GM21717 (cell line): ENCODE results near the gene FAM222A.

ENCODE experiments used
- ATAC-seq: cut with Tn5 transposase; IDR thresholded peaks from one replicate; pipeline ENCODE4 v1.9.1; 2021; ENCODE audit warnings: mild to moderate bottlenecking, moderate library complexity; ENCODE audit not compliant: unreplicated experiment

Gene FAM222A

DNA sequence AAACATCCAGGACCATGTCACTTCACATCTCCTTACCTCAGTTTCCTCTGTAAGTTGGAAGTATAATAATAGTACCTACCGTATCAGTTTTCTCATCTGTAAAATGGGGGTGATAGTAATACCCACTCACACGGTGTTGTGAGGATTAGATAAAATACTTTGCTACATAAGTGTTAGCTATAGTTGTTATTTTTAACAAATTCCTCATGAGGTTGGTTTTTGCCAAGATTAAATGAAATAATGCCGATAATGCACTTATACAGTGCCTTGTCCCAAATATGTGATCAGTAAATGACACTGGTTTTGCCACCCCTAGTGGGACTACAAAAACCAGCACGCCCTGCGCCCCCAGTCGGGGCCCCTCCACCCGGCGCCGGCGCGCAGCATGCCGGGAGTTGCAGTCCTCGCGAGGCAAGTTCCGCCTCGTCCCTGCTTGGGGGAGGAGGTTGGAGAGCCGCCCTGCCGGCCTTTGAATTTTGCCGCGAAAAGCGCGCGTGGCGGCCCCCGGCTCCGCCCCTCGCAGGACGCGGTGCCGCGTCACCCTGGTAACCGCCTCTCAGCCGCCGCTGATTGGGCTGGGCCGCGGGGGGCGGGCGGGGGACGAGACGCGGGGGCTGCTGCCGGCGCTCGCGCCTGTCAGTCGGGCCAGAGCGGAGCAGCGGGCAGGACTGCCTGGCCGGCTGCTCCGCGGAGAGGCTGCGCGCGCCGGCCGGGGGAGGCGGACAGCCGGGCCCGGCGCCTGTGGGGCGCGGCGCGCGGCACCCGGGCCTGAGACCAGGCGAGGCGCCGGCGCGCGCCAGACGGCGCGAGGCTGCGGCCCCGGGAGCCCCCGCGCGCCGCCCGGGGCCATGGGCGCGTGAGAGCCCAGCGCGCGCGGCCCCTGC, at the start of gene FAM222A:
TSS of gene FAM222A (plus strand) at position 639 of the 884 bp plus-strand sequence. CDS start 30,322 bp downstream, outside the sequence.
- peak; percentile 84 for ATAC-seq

DNA sequence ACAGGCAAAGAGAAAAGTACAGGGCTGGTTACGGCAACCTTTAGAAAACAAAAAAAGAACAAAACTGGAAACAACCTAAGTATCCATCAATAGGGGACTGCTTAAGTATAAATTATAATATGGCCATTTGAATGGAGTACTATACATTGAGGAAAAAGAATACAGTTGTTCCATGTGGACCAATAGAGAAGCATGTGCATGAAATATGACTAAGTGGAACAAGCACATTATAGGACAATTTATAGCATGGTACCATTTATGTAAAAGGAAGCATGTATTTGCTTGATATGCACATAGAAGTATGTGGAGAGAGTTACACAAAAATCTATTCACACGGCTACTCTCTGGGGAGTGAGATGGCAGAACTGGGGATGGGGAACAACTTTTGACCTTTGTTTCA, 49.2 kb upstream of the FAM222A start:
- no peak for ATAC-seq

DNA sequence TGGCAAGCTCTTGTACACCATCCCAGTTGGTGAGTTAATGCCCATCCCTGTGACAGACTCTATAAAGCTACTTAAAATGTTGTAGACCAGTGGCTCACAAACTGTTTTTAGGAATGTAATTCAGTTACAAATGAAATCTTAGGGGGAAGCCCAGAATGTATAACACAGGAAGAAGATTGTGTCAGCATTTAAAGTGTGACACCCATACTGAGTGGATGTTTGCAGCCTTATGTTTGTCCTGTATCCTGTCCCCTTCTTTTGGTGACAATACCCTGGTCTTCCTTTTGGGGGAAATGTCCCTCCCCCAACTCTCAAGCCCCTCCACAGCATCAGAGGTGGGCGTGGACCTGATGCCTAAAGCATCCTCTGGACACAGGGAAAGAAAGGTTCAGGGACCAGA, 47.6 kb upstream of the FAM222A start:
- ATAC-seq = no peak

DNA sequence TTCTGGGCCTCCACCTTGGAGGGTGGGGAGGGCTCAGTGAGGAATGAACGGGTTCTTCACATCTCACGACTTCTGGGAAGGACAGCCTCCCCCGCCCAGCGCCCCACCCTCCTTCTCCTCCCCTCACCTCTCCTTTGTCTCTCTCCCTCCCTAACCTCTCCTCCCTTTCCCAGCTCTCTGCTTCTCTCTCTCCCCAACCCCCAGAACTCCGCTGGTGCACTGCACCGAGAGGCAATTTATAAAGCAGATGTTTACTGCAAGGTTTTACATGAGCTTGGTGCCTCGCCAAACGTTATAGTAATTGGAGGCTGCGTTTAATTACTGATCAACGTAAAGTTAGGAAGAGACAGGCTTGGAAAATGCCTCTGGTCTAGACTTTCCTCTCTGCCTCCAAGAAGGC, 42.9 kb upstream of the FAM222A start:
- ATAC-seq = no peak

DNA sequence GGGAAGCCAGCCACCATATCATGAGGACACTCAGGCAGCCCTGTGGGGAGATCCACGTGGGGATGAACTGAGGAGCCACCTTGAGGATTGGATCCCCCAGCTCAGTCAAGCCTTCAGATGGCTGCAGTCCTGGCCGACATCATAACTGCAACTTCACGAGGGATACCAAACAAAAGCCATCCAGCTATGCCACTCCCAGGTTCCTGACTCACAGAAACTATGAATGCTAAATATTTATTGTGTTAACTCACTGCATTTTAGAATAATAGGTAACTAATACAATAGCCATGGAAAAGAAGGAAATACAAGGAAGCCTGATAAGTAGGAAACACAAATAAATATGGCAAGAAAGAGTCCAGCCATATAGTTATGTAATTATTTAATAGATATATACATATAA, 42.1 kb upstream of the FAM222A start:
- no peak for ATAC-seq

DNA sequence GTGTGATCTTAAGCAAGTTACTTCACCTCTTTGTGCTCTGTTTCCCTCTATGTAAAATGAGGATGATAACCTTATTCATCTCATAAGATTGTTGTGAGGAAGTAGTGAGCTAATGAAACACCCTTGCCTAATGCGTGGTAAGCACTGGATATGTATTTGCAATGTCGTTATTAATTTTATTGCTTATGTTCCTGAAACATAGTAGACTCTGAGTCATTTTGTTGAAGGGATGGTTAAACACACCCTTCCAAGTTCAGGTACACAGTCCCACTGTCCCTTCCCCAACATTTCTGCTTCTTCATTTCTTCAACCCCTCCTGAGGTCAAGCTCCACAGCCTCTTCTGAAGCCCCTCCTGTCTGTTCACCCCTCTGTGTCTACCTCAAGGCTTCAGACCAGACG, 40.2 kb upstream of the FAM222A start:
- ATAC-seq = no peak

DNA sequence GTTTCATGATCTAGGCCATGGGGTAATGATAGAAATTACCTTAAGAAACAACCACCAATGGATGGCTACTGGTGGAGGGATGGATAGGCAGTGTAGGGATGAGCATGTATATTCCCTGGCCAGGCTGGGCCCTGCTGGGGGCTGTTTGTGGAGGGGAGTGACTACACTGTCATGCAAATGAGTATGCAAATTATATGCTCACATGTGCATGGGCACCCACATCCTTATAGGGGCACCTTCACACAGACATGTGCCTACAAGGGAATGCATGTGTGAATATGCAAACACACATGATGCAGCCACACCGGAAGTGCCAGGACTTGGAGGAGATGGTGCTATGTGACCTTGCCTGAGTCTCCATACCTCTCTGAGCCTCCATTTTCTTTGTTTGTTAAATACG, 39.7 kb upstream of the FAM222A start:
- no peak for ATAC-seq

DNA sequence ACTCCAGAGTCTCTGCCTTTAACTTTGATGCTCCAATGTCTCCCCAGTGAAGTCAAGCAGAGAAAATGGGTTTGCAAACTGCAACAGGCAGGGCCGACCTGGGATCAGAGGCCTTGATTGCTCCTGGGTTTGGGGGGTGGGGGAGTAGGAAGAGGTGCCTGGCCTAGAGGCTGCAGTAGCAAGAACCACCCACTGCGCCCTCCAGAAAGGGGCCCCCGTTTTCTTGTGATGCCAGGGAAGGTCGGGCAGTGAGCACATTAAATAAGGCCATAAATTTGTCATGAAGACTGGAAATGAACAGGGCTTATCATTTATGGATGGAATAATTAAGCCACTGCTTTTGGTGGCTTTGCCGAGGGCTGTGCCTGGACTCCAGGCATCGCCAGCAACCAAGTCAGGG, 38.2 kb upstream of the FAM222A start:
- no peak for ATAC-seq

DNA sequence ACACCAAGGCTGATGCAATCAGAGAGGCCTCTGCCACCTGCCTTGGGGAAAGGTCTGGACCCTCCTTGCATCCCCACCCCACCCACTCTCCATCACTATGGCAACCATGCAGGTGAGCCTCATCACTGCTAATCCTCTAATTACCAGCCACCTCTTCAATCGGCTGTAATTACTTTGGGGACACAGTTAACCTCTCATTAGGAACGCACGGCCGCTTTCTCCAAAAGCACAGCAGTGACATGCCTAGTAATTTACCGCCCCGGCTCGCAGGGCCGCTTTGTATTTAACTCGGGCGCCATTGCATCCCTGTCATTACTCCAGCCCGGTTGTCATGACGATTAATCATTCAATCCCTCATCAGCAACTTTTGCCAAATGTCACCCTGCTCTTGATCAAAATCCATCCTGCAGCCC, 36.3 kb upstream of the FAM222A start:
- no peak for ATAC-seq

DNA sequence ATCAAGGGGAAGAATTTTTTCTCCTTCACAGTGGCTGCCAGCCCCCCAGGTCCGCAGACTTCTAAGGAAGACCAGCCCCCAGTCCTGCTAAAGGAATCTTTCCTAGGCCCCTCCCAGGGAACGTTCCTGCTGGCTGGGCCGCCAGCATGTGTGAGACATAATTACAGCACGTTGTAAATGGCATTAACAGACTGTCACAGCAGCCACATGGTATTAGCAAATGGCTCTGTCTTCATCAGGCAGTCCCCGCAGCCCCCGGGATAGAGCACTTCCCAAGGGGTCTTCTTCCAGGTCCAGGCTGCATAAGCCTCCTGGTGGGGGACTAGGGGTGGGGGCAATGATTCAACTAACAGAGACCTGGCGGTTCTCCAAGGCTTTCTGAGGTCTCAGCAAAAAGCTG, 34.9 kb upstream of the FAM222A start:
- no peak for ATAC-seq

DNA sequence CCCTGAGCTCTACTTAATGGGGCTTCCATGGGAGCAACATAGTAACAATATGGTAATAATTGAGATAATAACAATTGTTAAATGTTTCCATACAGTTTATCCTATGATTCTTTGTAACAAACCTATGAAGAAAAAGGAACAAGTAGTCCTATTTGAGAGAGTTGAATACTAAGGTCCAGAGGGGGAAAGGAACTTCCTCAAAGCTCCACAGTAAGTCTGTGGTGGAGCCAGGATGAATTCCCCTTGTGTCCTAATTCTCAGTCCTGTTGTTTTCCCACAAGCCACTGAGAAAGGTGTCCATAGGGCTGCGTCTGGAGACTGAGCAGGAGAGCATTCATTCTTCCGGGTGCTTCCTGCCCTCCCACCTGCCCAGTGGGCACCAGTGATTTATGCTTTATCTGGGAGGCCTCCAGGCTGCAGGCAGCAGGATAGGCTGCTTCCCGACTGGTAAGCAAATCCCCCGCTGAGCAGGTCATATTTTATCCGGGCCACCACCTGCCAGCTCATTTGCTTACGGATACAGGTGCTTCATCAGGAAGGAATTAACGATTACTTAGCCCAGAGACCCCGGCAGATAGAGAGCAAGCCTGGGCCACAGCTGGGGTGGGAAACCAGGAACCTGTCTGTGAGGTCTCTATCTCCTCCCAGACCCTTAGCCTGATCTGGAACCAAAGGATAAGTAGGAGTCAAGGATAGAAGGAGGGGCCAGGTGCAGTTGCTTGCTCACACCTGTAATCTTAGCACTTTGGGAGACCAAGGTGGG, 33.9 kb upstream of the FAM222A start:
- ATAC-seq = no peak

DNA sequence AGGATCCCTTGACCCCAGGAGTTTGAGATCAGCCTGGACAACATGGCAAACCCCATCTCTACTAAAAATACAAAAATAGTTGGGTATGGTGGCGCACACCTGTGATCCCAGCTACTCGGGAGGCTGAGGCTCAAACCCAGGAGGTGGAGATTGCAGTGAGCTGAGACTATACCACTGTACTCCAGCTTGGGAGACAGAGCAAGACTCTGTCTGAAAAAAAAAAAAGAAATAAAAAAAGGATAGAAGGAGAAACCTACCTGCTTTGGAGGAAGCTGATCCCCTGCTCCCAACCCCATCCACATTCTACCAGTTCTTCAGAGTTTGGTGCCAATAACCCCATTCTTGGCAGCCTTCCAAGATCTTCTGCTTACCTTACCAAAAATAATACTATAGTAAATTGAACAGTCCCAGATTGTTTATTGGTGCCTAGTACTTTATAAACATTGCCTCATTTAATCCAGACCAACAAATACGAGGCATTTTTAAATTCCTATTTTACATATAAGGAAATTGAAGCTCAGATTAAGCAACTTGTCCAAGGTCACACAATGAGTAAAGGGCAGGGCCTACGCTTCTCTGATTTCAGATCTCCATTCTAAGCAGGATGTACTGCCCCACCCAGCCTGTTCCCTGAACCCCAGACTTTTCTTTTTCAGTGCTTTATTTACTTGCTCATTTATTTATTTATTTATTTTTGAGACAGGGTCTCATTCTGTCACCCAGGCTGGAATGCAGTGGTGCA, 33.2 kb upstream of the FAM222A start:
- no peak for ATAC-seq

DNA sequence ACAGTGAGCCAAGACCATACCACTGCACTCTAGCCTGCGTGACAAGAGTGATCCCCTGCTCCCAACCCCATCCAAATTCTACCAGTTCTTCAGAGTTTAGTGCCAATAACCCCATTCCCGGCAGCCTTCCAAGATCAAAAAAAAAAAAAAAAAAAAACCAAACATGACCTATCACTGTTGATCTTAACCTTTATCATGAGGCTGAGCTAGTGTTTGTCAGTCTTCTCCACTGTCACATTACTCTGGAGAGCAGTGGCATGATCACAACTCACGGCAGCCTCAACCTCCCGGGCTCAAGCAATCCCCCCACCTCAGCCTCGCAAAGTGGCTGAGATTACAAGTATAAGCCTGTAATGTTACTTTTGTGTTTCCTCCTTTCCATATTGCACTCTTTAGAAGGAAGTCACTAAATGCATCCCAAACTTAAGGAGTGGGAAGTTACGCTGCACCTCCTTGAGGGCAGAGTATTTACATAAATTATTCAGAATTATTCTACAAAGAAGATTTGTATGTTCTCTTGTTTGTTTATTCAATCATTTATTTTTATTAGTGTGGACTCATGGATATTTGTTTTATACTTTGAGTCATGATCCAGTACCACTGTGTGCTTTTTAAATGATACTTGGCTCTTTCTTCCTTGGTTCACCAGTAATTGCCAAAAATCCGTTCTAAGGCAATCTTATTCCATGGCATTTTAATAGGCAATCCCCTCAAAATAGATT, 31.5 kb upstream of the FAM222A start:
- no peak for ATAC-seq

DNA sequence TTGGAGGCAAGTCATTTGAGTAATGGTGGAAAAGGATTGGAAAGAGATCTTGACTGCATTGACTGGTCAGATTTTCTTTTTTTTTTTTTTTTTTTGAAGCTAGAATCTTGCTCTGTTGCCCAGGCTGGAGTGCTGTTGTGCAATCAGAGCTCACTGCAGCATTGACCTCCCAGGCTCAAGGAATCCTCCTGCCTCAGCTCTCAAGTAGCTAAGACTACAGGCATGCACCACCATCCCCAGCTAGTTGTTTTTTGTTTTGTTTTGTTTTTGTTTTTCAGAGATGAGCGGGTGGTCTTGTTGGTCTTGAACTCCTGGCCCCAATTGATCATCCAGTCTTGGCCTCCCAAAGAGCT, 30.9 kb upstream of the FAM222A start:
- no peak for ATAC-seq

DNA sequence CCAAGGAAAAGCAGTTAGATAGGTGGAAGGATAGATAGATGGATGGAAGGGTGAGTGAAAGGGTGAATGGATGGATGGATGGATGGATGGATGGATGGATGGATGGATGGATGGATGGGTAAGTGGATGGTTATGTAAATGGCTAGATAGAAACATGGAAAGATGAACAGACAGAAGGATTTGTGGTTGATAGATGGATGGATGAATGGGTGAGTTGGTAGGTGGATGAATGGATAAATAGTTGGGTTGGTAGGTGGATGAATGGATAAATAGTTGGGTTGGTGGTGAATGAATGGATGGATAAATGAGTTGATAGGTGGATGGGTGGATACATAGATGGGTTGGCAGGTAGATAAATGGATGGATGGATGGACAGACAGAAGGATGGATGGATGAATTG, 30.3 kb upstream of the FAM222A start:
- ATAC-seq = no peak

DNA sequence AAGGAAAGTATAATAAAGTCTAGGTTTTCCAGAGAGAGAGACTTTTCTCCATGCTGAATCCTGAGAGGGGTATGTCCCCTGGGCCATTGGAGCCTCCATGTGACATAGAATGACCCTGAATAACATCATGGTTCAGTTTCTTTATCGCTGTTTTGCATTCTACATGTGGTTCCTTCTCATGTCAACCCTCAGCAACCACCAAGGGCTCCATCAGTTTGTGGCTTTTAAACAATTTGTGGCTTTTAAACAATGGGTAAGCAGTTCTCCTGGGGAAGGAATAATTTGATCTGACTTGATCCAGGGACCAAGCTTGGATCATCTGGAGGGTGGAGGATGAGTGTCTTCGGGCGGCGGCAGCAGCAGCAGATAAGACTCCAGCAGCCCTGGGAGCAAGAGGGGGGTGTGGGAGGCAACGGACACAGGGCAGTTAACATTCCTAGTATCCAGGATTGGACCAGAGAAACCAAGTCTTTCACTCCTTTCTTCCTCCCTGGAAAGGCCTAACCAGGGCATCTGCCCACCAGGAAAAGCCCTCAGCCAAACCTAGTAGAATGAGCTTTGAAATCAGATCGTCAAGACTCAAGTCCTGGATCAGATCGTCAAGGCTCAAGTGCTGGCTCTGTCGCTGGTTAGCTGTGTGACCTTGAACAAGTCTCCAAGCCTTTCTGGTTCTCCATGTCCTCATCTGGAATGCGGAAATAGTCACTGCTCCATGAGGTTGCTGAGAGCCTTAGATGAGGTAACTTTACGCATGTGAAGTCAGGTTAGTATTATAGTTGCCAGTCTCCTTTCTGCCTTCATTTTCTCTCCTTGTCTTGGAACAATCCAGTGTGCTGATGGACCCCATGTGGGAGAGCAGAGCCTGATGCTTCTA, 27.8 kb upstream of the FAM222A start:
- no peak for ATAC-seq

DNA sequence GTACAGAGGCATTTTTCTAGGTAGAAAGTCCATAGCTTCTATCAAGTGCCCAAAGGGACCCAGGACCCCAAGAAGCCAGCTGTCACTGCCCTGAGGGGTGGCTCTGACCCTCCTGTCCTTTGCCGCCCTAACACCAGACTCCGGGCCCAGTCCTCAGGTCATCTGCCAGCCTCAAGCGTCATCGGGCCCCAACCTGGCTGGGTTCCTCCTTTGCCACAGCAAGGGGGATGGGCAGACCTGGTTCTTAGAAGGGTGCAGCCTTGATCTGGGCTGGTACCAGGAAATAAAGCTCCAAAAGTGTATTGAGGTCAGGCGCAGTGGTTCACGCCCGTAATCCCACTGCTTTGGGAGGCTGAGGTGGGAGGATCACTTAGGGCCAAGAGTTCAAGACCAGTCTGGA, 27.1 kb upstream of the FAM222A start:
- no peak for ATAC-seq

DNA sequence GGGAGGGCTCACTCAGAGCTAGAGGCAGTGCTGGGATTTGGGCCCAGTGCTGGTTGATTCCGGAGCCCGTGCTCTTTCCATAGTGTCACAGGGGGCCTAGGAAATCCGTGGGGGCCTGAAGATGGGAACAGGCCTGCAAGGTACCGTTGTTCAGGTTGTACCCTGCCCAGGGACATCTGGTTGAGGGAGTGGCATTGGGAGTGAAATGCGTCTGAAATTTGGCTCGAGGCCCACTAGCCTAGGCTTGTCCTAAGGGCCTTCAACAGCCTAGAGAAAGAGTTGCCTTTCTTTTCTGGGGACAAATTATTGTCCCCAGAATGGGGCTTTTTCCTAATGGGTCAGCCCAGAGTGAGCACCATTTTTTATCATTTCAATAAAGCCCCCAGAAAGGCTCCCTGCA, 26.4 kb upstream of the FAM222A start:
- no peak for ATAC-seq

DNA sequence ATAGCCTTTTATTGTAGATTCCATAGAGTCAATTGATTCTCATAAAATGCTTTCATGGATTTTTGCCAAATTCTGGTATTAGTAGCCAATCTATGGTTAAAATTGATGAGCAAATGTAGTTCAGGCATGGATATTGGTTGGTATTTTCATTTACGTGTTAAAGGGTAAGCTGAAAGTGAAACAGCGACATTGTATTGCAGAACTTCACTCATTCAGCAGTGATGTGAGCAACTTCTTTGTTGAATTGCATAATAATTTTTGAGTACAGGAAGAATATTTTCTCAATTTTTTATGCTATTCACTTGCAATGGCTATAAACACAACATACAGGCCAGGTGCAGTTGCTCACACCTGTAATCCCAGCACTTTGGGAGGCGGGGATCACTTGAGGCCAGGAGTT, 24.2 kb upstream of the FAM222A start:
- no peak for ATAC-seq

DNA sequence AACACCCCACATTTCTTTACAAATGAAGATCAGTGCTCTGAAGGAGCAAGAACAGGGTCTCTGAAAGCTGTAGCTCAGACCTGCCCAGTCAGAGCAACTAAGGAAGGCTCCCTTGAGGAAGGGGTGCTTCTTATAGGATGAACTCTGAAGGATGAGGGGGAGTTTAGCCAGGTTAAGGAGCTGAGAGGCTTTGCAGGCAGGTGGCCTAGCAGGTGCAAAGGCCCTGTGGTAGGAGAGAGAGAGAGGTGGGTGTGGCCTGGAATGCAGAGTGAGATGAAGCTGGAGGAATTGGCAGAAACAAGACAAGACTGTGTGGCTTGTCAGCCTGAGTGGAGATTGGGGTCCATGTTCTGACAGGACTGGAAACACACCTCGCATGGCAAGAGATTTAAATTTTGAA, 20.5 kb upstream of the FAM222A start:
- ATAC-seq = no peak
